HG02759 (cell line): ENCODE data around the gene OR56A1.
A peak's percentile ranks its signal among the peaks of the same experiment; 100 is the strongest.
"Not testable (repeated sequence)": the region's sequence is repeated elsewhere in the genome, so short reads cannot be mapped to it uniquely, and the experiment has no call there.

Experiments used
- ATAC-seq: cut with Tn5 transposase; IDR thresholded peaks from one replicate; pipeline ENCODE4 v1.9.1; 2021; ENCODE audit warnings: mild to moderate bottlenecking, moderate library complexity; ENCODE audit not compliant: unreplicated experiment

The OR56A1 gene, protein sequence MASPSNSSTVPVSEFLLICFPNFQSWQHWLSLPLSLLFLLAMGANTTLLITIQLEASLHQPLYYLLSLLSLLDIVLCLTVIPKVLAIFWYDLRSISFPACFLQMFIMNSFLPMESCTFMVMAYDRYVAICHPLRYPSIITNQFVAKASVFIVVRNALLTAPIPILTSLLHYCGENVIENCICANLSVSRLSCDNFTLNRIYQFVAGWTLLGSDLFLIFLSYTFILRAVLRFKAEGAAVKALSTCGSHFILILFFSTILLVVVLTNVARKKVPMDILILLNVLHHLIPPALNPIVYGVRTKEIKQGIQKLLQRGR

GRCh38 chr11:6030708-6031405, at the start of gene OR56A1:
Gene OR56A1 (minus strand): TSS chr11:6030758. CDS start chr11:6027692, 3,066 bp downstream.
- ATAC-seq: no peak

DNA sequence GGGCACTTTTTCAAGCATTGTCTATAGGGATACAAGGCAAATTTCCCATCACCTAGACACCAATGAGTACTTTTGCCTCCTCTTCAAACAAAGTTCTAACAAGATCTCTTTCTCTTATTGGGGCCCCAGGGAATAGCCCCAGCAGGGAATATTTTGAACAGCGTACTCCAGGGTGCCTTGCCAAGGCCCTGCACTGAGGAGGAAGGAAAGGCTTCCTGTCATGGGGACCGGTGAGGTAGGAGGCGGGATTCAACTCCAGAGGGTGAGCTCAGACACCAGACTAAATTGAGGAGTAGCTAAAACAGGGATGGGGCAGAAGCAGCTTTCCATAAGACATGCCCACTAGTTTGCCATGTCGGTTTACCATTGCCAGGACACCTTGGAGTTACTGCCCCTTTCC, 48.9 kb upstream of the OR56A1 start:
- no peak for ATAC-seq

GRCh38 chr11:6077723-6078122, 47.2 kb upstream of the OR56A1 start:
- ATAC-seq: no peak

DNA sequence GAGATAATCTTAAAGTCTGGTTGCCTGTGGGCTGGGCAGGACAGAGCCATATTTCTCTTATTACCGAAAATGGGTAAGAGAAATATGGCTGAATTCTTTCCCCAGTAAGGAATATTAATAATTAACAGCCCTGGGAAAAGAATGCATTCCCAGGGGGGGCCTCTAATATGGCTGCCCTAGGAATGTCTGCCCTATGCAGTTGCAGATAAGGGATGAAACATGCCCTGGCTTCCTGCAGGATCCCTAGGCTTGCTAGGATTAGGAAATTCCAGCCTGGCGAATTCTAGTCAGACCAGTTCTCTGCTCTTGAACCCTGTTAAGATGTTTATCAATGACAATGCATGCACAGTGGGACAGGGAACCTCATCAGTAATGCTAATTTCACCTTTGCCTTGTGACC, 45.9 kb upstream of the OR56A1 start:
- not testable (repeated sequence) for ATAC-seq

- ATAC-seq: no peak
These were observed 36.9 kb upstream of the OR56A1 start for GRCh38 chr11:6067502-6067901.

- ATAC-seq: no peak
These were observed 32.3 kb upstream of the OR56A1 start for GRCh38 chr11:6062691-6063358.

DNA sequence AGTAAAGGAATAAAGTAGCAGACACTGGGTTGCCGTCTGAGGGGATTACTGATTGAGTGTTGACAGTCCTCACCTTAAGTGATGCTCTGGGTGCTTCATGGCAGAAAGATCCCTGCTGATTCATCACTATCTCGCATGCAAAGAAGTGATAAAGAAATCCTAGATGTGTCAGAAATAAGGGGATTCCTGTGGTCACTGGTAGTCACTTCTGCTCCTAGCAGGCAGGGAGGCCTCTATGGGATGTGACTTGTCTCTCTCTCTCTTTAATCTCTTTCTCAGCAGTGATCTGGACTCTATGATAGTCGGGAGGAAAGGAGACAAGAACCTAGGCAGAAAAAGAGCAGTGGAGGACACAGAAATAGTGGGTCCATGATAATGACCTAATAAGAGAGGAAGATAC, 30.9 kb upstream of the OR56A1 start:
- ATAC-seq: no peak

DNA sequence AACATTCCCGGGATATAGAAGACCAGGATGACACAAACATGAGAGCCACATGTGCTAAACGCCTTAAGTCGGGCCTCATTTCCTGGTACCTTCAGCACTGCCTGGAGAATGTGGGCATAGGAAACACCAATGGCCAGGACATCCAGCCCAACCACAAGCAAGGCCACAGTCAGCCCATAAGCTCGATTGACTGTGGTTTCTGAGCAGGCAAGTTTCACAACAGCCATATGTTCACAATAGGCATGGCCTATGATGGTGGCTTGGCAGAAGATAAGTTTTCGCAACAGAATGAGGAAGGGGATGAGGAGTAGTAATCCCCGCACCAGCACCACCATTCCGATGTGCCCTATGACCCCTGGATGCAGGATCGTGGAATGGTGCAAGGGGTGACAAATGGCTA, 26.9 kb upstream of the OR56A1 start:
- no peak for ATAC-seq

DNA sequence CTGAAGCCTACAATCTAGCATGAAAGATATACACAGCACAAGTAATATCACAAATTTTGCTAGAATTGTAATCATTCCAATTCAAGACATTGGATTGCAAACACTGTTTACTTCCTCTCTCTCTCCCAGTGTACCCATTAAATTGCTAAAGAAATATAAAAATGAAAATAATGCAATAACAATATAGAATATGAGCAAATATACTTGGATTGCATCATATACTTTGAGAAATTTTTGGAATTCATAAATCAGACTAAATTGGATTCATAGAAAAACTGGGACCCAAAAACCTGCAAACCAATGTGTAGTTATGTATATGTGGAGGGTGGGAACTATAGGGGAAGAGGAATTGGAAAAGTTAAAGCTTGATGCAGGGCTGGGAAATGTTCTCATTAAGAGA, 25.0 kb upstream of the OR56A1 start:
- ATAC-seq: no peak

DNA sequence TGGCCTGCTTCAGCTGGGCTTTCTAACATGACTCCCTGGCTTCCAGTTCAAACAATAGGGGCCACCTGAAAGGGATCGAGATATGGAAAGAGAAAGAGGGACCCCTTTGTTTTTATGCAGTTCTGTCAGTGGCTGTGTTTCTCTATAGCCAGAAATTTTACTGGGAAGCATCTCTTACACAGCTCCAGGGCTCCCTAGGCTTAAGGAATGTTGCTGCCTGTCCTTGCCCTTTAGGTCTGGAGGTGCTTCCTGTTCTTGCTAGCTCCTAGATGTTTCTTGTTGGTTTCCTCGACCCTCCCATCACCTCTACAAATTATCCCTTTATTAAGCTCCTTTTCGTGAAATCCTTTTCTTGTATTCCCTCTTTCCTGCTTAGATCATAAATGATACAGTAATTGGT, 21.8 kb upstream of the OR56A1 start:
- no peak for ATAC-seq

DNA sequence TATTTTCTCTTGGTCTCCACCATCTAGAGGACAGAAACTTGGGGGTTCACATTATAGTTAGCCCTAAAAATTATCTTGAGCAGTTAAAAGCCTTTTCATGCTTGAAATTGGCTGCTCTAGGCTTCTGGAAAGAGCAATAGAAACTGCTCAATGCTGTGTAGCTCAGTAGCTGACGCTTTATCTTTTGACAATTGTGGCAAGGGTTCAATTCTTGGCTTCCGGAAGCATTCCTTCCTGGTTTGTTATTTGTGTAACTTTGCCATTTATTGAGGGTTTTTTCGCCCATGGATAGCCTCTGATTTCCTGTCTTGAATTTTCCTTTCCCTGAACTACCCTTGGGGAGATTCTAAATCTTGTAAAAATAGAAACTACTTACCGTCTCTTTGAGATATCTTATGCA, 10.3 kb upstream of the OR56A1 start:
- no peak for ATAC-seq

DNA sequence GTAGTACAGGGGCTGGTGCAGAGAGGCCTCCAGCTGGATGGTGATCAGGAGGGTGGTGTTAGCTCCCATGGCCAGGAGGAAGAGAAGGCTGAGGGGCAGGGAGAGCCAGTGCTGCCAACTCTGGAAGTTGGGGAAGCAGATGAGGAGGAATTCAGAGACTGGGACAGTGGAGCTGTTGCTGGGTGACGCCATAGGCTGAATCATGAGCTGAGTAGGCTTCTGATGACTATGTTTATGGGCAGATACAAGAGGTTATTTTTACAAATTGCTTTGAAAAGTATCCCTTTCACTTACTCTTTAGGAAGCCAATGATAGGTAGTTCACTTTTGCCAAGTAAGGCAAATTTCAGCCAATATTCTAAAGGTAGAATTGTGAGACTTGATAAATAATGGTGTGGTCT, 3.1 kb downstream of the OR56A1 start:
- no peak for ATAC-seq

DNA sequence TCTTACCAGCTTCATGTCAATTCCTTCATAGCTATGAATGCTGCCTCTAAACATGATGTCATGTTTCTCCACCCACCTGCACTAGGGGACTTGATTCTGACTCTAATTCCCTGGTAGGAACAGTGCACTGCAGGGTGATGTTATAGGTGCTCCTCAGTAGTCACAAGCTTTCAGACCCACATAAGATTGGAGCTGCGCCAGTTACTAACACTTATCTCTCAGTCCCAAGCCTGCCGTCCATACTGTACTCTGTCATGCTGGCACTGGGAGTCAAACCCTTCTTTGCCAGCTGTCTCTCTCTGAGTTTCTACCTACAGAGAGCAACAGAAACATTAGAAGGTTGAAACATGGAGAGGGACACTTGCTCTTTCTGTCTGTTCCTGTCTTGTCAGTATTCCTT, 5.5 kb downstream of the OR56A1 start:
- no peak for ATAC-seq

- ATAC-seq: peak; percentile 43
These were observed 7.6 kb downstream of the OR56A1 start for GRCh38 chr11:6022956-6023355.

DNA sequence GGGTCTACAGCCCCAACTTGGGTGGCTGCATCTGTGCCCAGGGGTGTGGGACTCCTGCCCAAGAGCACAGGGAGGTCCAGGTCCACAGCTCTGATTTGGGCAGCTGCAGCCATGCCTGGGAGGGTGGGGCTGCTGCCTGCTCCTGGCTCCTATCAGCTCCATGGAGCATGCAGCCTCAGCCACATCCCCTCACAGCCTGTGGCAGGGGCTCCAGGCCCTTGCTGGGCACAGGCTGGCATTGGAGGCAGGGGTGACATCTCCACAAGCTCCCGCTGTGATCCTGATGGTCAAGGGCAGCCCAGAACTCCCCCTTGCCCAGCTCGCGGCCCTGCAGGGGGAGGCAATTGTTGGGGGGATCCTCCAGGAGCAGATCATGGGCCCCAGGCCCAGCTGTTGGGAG, 17.5 kb downstream of the OR56A1 start:
- ATAC-seq: no peak

DNA sequence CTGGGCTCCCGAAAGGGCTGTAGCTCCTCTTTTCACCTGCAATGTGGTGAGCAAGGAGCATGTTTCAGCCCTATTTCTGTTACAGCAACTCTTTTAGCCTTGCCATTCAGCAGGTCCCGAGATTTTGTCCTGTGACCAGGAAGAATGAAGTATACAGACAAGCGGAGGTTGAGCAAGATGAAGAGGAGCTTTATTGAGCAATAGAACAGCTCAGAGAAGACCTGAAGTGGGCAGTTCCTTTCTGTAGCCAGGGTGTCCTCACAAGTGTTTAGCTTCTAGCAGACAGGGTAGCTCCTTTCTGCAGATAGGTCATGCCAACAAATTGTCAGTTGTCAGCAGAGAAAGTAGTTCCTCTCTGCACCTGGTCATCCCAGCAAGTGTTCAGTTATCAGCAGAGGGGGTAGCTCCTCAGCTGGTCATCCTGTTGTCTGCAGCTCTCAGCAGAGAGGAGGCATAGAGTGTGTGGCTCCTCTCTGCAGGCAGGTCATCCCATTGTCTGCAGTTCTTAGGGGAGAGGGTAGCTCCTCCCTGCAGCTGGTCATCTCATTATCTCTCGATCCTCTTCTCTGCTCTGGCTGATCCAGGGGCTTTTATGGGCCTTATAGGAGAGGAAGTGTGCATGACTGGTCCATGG, 18.4 kb downstream of the OR56A1 start:
- no peak for ATAC-seq

GRCh38 chr11:6006846-6007245, 23.7 kb downstream of the OR56A1 start, which contains the start of gene OR56A4:
Gene OR56A4 (minus strand): TSS chr11:6006946. CDS start chr11:6002992, 3,954 bp downstream.
- ATAC-seq: no peak

- no peak for ATAC-seq
These were observed 24.2 kb downstream of the OR56A1 start for GRCh38 chr11:6006395-6006794.

DNA sequence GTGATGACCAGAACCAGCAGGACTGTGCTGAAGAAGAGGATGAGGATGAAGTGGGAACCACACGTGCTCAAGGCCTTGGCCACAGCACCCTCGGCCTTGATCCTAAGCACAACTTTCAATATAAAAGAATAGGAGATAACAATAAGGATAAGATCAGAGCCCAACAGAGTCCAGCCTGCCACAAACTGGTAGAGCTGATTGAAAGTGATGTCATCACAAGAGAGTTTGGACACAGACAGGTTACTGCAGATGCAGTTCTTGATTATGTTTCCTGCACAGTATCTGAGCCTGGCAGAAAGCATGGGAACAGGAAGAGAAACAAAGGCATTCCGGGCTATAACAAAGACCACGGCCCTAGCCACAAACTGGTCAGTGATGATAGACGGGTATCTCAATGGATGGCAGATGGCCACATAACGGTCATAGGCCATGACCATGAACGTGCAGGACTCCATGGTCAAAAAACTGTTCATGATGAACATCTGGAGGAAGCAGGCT, 28.3 kb downstream of the OR56A1 start:
- ATAC-seq: no peak

GRCh38 chr11:5994791-5995190, 35.8 kb downstream of the OR56A1 start:
- no peak for ATAC-seq

- no peak for ATAC-seq
These were observed 37.8 kb downstream of the OR56A1 start for GRCh38 chr11:5992604-5993251.
